ENCODE data around the gene SKOR1.

SKOR1 gene, protein sequence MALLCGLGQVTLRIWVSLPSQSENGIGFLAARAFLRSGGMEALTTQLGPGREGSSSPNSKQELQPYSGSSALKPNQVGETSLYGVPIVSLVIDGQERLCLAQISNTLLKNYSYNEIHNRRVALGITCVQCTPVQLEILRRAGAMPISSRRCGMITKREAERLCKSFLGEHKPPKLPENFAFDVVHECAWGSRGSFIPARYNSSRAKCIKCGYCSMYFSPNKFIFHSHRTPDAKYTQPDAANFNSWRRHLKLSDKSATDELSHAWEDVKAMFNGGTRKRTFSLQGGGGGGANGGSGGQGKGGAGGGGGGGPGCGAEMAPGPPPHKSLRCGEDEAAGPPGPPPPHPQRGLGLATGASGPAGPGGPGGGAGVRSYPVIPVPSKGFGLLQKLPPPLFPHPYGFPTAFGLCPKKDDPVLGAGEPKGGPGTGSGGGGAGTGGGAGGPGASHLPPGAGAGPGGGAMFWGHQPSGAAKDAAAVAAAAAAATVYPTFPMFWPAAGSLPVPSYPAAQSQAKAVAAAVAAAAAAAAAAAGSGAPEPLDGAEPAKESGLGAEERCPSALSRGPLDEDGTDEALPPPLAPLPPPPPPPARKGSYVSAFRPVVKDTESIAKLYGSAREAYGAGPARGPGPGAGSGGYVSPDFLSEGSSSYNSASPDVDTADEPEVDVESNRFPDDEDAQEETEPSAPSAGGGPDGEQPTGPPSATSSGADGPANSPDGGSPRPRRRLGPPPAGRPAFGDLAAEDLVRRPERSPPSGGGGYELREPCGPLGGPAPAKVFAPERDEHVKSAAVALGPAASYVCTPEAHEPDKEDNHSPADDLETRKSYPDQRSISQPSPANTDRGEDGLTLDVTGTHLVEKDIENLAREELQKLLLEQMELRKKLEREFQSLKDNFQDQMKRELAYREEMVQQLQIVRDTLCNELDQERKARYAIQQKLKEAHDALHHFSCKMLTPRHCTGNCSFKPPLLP

DNA sequence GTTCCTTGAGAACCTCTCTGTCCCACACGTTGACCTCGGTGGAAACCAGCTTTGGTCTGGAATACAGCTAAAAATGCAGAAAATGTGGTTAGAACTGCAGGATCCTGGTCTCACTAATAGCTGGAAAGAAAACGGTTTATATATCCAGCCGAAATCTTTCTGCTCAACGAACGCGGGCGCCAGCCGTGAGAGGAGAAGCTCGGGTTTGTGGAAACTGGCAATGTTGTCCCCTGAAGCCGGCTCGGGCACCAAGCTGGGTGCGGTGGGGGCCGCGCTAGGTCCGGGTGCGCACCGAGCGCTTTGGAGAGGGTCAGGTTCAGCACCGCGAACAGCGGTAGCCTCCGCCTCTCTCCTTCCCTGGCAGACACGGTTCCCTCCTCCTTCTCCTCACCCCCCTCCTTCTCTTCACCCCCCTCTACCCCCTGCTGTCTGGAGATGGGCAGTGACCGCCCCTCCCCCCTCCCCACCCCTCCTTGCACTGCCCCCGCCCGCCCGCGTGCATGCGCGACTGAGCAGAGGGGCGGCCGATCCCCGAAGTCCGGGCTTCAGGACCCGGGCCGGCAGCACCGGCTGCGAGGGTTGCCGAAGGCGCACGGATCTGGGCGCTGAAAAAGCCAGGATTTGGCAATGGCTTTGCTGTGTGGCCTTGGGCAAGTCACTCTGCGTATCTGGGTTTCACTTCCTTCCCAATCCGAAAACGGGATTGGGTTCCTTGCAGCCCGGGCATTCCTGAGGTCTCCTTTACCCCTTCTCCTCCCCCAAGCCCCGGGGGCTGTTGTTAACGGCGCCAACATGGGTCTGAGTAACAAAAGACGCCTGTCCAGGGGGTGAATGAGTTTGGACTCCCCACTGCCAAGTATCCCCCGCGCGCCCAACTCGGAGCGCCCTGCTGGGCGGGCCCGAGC, at the start of gene SKOR1:
Gene SKOR1 (plus strand): TSS at position 534 of the 905 bp plus-strand sequence. CDS start 94 bp downstream, at position 628.
- Histone ChIP-seq H3K27ac (ENCODE audit: low read length) (no peak within 1 kb of the TSS), H3K4me3 (ENCODE audit: low read length) (peak within 1 kb of the TSS; percentile 50), H3K9ac (ENCODE audit: low read depth, low read length) (no peak within 1 kb of the TSS), H3K36me3 (ENCODE audit: insufficient read depth, low read depth, low read length) (no peaks in the 10 kb centered on the region), H3K27me3 (ENCODE audit: insufficient read depth, low read length) (peaks cover 100% of the 10 kb centered on the region), H3K9me3 (ENCODE audit: insufficient read depth, low read depth, low read length) (no peaks in the 10 kb centered on the region; the same call in 1 of the 2 replicates), H3K4me1 (ENCODE audit: insufficient read depth, low read length) (peaks cover 6% of the 10 kb centered on the region; the same call in 1 of the 2 replicates)

DNA sequence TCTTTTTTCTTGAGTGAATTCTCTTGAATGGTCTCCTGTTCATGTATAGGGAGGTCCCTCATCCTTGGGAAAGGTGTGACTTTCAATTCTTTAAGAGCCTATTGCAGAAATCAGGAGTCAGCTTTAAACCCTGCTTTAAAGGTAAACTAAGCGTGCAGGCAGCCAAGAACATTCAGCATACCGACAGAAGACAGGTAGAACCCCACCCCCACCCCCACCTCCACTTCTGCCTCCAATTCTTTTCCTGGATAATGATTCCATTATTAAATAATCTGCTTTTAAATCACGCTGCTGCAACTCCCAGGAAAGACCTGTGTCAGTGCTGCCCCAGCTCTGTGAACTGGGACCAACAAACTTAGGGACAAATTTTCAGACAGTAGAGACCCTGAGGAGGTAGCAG, 49.3 kb upstream of the SKOR1 start:
- peaks cover 17% of the 10 kb centered on the region for H3K4me1 ChIP-seq (ENCODE audit: insufficient read depth, low read length)

GRCh38 chr15:67776600-67776999, 48.7 kb upstream of the SKOR1 start:
- peaks cover 15% of the 10 kb centered on the region for H3K4me1 ChIP-seq (ENCODE audit: insufficient read depth, low read length)
- no peaks in the 10 kb centered on the region for H3K27me3 ChIP-seq (ENCODE audit: insufficient read depth, low read length)
- H3K9ac ChIP-seq (ENCODE audit: low read depth, low read length) = no peak overlapping the region
- H3K27ac ChIP-seq (ENCODE audit: low read length) = no peak overlapping the region
- no peaks in the 10 kb centered on the region for H3K9me3 ChIP-seq (ENCODE audit: insufficient read depth, low read depth, low read length)
- H3K36me3 ChIP-seq (ENCODE audit: insufficient read depth, low read depth, low read length) = no peaks in the 10 kb centered on the region
- H3K4me3 ChIP-seq (ENCODE audit: low read length) = no peak overlapping the region

More for the DNA sequence above, 49.3 kb upstream of the SKOR1 start:
- Histone ChIP-seq H3K4me3 (ENCODE audit: low read length) (no peak overlapping the region), H3K27me3 (ENCODE audit: insufficient read depth, low read length) (no peaks in the 10 kb centered on the region), H3K9ac (ENCODE audit: low read depth, low read length) (no peak overlapping the region), H3K9me3 (ENCODE audit: insufficient read depth, low read depth, low read length) (no peaks in the 10 kb centered on the region), H3K27ac (ENCODE audit: low read length) (no peak overlapping the region), H3K36me3 (ENCODE audit: insufficient read depth, low read depth, low read length) (no peaks in the 10 kb centered on the region)

- no peaks in the 10 kb centered on the region for H3K9me3 ChIP-seq (ENCODE audit: insufficient read depth, low read depth, low read length)
- no peak overlapping the region for H3K9ac ChIP-seq (ENCODE audit: low read depth, low read length)
- H3K4me1 ChIP-seq (ENCODE audit: insufficient read depth, low read length) = peaks cover 19% of the 10 kb centered on the region
- no peak overlapping the region for H3K4me3 ChIP-seq (ENCODE audit: low read length)
- H3K27me3 ChIP-seq (ENCODE audit: insufficient read depth, low read length) = no peaks in the 10 kb centered on the region
- no peaks in the 10 kb centered on the region for H3K36me3 ChIP-seq (ENCODE audit: insufficient read depth, low read depth, low read length)
- H3K27ac ChIP-seq (ENCODE audit: low read length) = no peak overlapping the region
Measured at GRCh38 chr15:67777071-67777470, 48.2 kb upstream of the SKOR1 start.

DNA sequence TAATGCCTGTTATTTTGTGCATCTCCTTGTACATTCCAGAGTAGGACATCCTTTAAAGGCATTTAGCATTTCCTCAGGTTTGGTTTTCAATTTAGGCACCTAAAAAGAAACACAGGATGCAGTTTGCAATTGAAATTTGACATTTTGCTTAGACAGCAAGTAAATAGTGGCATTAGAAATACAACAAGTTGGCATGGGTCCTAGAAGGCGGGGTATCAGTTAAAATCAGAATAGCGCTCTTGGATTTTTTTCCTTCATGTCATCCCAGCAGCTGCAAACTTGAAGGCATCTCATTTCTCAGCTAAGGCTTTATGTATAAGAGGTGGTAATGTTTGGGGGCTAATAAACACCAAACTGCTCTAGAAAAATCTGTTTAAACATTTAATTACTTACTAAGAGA, 47.5 kb upstream of the SKOR1 start:
- no peak overlapping the region for H3K9ac ChIP-seq (ENCODE audit: low read depth, low read length)
- H3K4me3 ChIP-seq (ENCODE audit: low read length) = no peak overlapping the region
- peaks cover 26% of the 10 kb centered on the region for H3K4me1 ChIP-seq (ENCODE audit: insufficient read depth, low read length)

DNA sequence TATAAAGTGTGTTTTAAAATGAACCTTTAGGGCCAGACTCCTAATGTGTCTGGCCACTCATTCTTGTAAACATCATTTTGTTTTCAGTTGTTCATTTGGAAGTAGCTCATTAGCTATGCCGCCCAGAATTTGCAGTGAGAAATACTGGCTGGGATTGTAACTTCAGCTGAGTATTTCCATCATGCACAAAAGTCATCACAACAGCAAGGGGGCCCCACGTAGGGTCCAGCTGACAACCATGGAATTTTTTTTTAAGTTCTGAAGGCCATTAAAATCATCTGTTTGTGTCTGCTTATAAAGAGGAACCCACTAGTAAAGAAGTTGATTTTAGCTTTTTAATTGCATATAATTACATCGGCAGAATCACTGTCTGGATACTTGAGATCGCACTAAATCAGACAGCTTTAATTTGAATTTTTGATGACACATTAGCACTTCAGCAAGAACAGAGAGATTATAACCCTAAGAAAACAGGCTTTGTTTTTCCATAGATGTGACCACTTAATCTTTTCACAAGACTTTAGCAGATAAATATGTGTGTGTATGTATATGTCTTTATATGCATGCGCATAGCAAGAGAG, 46.3 kb upstream of the SKOR1 start:
- Histone ChIP-seq H3K27me3 (ENCODE audit: insufficient read depth, low read length) (no peaks in the 10 kb centered on the region), H3K9me3 (ENCODE audit: insufficient read depth, low read depth, low read length) (no peaks in the 10 kb centered on the region), H3K27ac (ENCODE audit: low read length) (no peak overlapping the region), H3K36me3 (ENCODE audit: insufficient read depth, low read depth, low read length) (no peaks in the 10 kb centered on the region), H3K4me3 (ENCODE audit: low read length) (no peak overlapping the region), H3K4me1 (ENCODE audit: insufficient read depth, low read length) (peaks cover 26% of the 10 kb centered on the region), H3K9ac (ENCODE audit: low read depth, low read length) (no peak overlapping the region)

More for the DNA sequence above, 47.5 kb upstream of the SKOR1 start:
- Histone ChIP-seq H3K9me3 (ENCODE audit: insufficient read depth, low read depth, low read length) (no peaks in the 10 kb centered on the region), H3K27ac (ENCODE audit: low read length) (no peak overlapping the region), H3K36me3 (ENCODE audit: insufficient read depth, low read depth, low read length) (no peaks in the 10 kb centered on the region), H3K27me3 (ENCODE audit: insufficient read depth, low read length) (no peaks in the 10 kb centered on the region)

DNA sequence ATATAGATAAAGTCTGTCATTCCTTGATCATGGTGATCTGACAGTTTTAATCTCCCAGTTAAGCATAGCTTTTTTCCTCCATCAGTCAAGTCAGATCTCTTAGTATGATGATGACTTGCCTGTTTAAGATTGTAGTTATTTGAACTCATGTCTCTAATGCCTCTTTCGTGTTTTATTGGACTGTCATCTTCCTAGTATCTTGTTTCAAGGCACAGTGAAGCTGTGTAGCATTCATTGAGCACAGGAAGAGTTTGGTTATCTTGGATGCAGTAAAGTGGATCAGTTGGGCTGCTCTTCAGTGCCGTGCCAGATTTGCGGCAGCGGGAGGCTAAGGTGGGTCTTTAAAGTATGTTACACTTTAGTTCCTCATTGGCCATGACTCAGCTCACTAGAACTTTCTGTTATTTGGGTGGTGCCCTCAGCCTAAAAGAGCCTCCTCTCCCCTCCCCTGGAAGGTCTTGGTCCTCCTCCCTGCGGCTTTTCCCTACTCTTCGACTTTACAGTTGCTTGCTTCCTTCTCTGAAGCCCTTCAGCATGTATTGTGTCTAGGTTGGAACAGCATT, 45.7 kb upstream of the SKOR1 start:
- no peak overlapping the region for H3K27ac ChIP-seq (ENCODE audit: low read length)
- H3K36me3 ChIP-seq (ENCODE audit: insufficient read depth, low read depth, low read length) = no peaks in the 10 kb centered on the region
- H3K4me3 ChIP-seq (ENCODE audit: low read length) = no peak overlapping the region
- H3K27me3 ChIP-seq (ENCODE audit: insufficient read depth, low read length) = no peaks in the 10 kb centered on the region
- no peaks in the 10 kb centered on the region for H3K9me3 ChIP-seq (ENCODE audit: insufficient read depth, low read depth, low read length)
- no peak overlapping the region for H3K9ac ChIP-seq (ENCODE audit: low read depth, low read length)
- H3K4me1 ChIP-seq (ENCODE audit: insufficient read depth, low read length) = peaks cover 25% of the 10 kb centered on the region

DNA sequence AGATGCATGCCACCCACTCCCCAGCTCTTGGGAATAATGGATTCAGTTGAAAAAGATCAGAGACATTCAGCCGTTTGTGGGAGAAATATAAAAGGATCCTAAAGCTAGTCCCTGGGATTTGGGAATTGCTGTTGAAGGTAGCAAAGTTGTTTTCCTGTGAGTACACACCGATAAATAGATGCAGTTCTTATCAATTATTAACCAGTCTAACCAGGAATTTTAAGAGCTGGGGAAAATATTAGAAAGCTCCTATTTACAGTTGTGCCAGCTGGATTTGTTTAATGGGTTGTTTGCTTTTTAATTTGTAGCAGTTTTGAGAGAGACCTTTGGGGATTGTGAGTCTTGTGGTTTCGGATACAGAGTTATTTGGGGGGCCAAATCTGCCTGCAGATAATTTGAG, 44.2 kb upstream of the SKOR1 start:
- H3K9ac ChIP-seq (ENCODE audit: low read depth, low read length) = no peak overlapping the region
- H3K27me3 ChIP-seq (ENCODE audit: insufficient read depth, low read length) = no peaks in the 10 kb centered on the region
- no peaks in the 10 kb centered on the region for H3K36me3 ChIP-seq (ENCODE audit: insufficient read depth, low read depth, low read length)
- no peaks in the 10 kb centered on the region for H3K9me3 ChIP-seq (ENCODE audit: insufficient read depth, low read depth, low read length)
- no peak overlapping the region for H3K27ac ChIP-seq (ENCODE audit: low read length)
- H3K4me3 ChIP-seq (ENCODE audit: low read length) = no peak overlapping the region
- peaks cover 24% of the 10 kb centered on the region for H3K4me1 ChIP-seq (ENCODE audit: insufficient read depth, low read length)

GRCh38 chr15:67781907-67782690, 43.2 kb upstream of the SKOR1 start:
- Histone ChIP-seq H3K4me1 (ENCODE audit: insufficient read depth, low read length) (peaks cover 24% of the 10 kb centered on the region), H3K4me3 (ENCODE audit: low read length) (no peak overlapping the region), H3K27ac (ENCODE audit: low read length) (no peak overlapping the region), H3K9ac (ENCODE audit: low read depth, low read length) (peak overlapping the region; percentile 30; the same call in 1 of the 2 replicates), H3K36me3 (ENCODE audit: insufficient read depth, low read depth, low read length) (no peaks in the 10 kb centered on the region), H3K9me3 (ENCODE audit: insufficient read depth, low read depth, low read length) (no peaks in the 10 kb centered on the region), H3K27me3 (ENCODE audit: insufficient read depth, low read length) (no peaks in the 10 kb centered on the region)

DNA sequence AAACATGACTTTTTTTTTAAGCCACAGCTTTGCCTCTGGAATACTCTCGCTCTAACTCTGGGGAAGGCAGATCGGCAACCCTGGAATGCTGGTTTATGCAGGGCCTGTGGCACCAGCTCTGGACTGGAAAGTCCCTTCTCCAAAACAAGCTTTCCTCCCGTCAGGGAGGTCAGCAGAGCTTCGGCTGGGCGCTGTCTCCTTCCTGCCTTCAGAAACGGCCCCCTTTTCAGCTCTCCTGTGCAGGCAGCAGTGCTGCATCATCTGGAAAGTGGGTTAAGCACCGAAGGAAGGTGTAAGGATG, 42.7 kb upstream of the SKOR1 start:
- Histone ChIP-seq H3K9ac (ENCODE audit: low read depth, low read length) (peak overlapping the region; percentile 30; the same call in 1 of the 2 replicates), H3K27me3 (ENCODE audit: insufficient read depth, low read length) (no peaks in the 10 kb centered on the region), H3K9me3 (ENCODE audit: insufficient read depth, low read depth, low read length) (no peaks in the 10 kb centered on the region), H3K4me3 (ENCODE audit: low read length) (no peak overlapping the region), H3K4me1 (ENCODE audit: insufficient read depth, low read length) (peaks cover 26% of the 10 kb centered on the region), H3K27ac (ENCODE audit: low read length) (no peak overlapping the region), H3K36me3 (ENCODE audit: insufficient read depth, low read depth, low read length) (no peaks in the 10 kb centered on the region)

All from iPS-20b (cell line).